ENCODE measurements around the gene EIF1AY.

Gene EIF1AY

DNA sequence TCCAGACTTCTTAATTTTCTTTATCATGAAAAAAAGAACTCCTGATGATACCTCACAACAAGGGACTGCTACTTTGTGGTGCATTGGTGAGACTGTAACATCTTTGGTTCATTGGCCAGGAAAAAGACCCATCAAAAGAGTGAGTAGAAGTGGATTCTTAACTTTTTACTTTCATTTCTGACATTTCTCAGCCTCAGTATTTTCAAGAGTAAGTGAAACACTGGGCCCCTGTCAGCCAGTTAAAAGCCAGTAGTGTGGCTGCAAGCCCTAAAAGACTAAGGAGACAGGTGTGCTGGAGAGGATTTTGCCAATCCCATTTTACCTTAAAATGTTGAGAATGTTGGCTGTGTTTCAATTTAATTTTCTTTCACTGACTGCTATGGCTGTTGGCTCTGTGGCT is 36.6 kb upstream of the EIF1AY start:
- H3K4me1 ChIP-seq (ENCODE audit: insufficient read depth, low read length, poor library complexity, severe bottlenecking) = no peaks in the 10 kb centered on the region
- no peak for TF ChIP-seq CTCF (conservative IDR thresholded peaks at IDR 0.05; ENCODE audit: low read length)
- no peak for TF ChIP-seq EZH2phosphoT487 (IDR thresholded peaks at IDR 0.05; ENCODE audit: borderline replicate concordance)
- H3K9me3 ChIP-seq (ENCODE audit: insufficient read depth, low read depth, low read length) = no peaks in the 10 kb centered on the region
- no peak overlapping the region for H3K4me3 ChIP-seq (ENCODE audit: low read length, poor library complexity, severe bottlenecking)
- H3K9ac ChIP-seq (ENCODE audit: low read depth, low read length, poor library complexity, severe bottlenecking) = no peak overlapping the region
- no peak overlapping the region for H3K4me2 ChIP-seq (ENCODE audit: low read depth, low read length, poor library complexity, severe bottlenecking)
- no peaks in the 10 kb centered on the region for H4K20me1 ChIP-seq (ENCODE audit: insufficient read depth, low read length, poor library complexity, severe bottlenecking)
- H3K79me2 ChIP-seq (ENCODE audit: insufficient read depth, low read length) = no peaks in the 10 kb centered on the region
- no peak overlapping the region for H2AFZ ChIP-seq (ENCODE audit: low read length)
- H3K36me3 ChIP-seq (ENCODE audit: insufficient read depth, low read length) = no peaks in the 10 kb centered on the region
- H3F3A ChIP-seq (ENCODE audit: low read depth) = no peaks in the 10 kb centered on the region
- H3K9me2 ChIP-seq (replicated peaks; ENCODE audit: low read depth, low read length) = no peaks in the 10 kb centered on the region
- H3K27me3 ChIP-seq (ENCODE audit: insufficient read depth, low read length, poor library complexity, severe bottlenecking) = no peaks in the 10 kb centered on the region

DNA sequence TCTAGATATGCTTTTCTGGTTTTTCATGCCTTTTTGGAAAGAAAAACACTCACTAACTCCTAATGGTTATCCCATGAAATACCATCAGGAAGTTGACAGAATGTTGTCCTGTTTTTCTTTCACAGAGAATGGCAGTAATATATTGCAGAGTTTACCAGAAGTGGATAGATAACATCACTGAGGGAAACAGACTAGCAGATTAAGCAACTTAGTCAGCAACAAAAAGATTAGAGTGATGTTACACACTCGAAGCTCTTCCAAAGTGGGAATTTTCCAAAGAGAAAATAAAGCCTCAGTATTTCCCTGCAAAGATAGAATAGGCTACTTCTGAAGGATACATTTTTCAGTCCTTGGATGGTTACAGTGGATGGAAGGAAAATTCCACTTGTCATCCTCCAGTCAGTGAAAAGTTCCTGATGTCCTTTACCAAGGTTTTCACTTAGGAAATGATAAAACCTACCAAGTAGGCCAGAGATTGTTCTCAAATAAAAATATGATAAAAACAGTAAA is 31.1 kb upstream of the EIF1AY start:
- H3K9ac ChIP-seq (ENCODE audit: low read depth, low read length, poor library complexity, severe bottlenecking) = no peak overlapping the region
- H3F3A ChIP-seq (ENCODE audit: low read depth) = no peaks in the 10 kb centered on the region
- H2AFZ ChIP-seq (ENCODE audit: low read length) = no peak overlapping the region
- H3K4me1 ChIP-seq (ENCODE audit: insufficient read depth, low read length, poor library complexity, severe bottlenecking) = no peaks in the 10 kb centered on the region
- TF ChIP-seq CTCF (conservative IDR thresholded peaks at IDR 0.05; ENCODE audit: low read length) (no peak), EZH2phosphoT487 (IDR thresholded peaks at IDR 0.05; ENCODE audit: borderline replicate concordance) (no peak)
- H3K4me2 ChIP-seq (ENCODE audit: low read depth, low read length, poor library complexity, severe bottlenecking) = no peak overlapping the region
- no peaks in the 10 kb centered on the region for H4K20me1 ChIP-seq (ENCODE audit: insufficient read depth, low read length, poor library complexity, severe bottlenecking)
- H3K4me3 ChIP-seq (ENCODE audit: low read length, poor library complexity, severe bottlenecking) = no peak overlapping the region
- H3K9me3 ChIP-seq (ENCODE audit: insufficient read depth, low read depth, low read length) = no peaks in the 10 kb centered on the region
- H3K27me3 ChIP-seq (ENCODE audit: insufficient read depth, low read length, poor library complexity, severe bottlenecking) = no peaks in the 10 kb centered on the region
- H3K36me3 ChIP-seq (ENCODE audit: insufficient read depth, low read length) = no peaks in the 10 kb centered on the region
- H3K79me2 ChIP-seq (ENCODE audit: insufficient read depth, low read length) = no peaks in the 10 kb centered on the region
- no peaks in the 10 kb centered on the region for H3K9me2 ChIP-seq (replicated peaks; ENCODE audit: low read depth, low read length)

DNA sequence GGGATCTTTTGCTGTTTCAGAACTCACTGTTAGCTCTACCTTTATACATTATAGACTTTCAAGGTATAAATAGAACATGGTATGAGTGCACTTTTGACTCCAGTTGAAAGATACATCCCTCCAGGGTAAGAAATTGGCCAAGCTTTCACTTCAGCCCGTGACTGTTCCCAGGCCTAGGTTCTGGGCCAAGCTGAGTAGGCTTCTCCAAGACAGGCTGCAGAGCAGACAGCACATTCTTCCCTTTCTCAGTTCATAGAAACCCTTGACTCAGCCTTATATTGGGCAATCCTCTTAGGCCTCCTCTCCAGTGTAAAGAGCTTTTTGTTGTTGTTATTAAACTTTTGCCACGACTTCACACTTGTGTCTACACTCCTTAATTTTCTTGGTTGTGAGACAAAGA is 29.5 kb upstream of the EIF1AY start:
- H3K4me1 ChIP-seq (ENCODE audit: insufficient read depth, low read length, poor library complexity, severe bottlenecking) = no peaks in the 10 kb centered on the region
- no peaks in the 10 kb centered on the region for H4K20me1 ChIP-seq (ENCODE audit: insufficient read depth, low read length, poor library complexity, severe bottlenecking)
- H3K27me3 ChIP-seq (ENCODE audit: insufficient read depth, low read length, poor library complexity, severe bottlenecking) = no peaks in the 10 kb centered on the region
- no peak overlapping the region for H2AFZ ChIP-seq (ENCODE audit: low read length)
- H3K4me3 ChIP-seq (ENCODE audit: low read length, poor library complexity, severe bottlenecking) = no peak overlapping the region
- no peaks in the 10 kb centered on the region for H3F3A ChIP-seq (ENCODE audit: low read depth)
- no peaks in the 10 kb centered on the region for H3K79me2 ChIP-seq (ENCODE audit: insufficient read depth, low read length)
- no peaks in the 10 kb centered on the region for H3K36me3 ChIP-seq (ENCODE audit: insufficient read depth, low read length)
- no peaks in the 10 kb centered on the region for H3K9me2 ChIP-seq (replicated peaks; ENCODE audit: low read depth, low read length)
- no peak overlapping the region for H3K4me2 ChIP-seq (ENCODE audit: low read depth, low read length, poor library complexity, severe bottlenecking)
- H3K9ac ChIP-seq (ENCODE audit: low read depth, low read length, poor library complexity, severe bottlenecking) = no peak overlapping the region
- H3K9me3 ChIP-seq (ENCODE audit: insufficient read depth, low read depth, low read length) = no peaks in the 10 kb centered on the region
- TF ChIP-seq EZH2phosphoT487 (IDR thresholded peaks at IDR 0.05; ENCODE audit: borderline replicate concordance) (no peak), CTCF (conservative IDR thresholded peaks at IDR 0.05; ENCODE audit: low read length) (no peak)
